Measurements from ENCODE around the gene CCR9.

The CCR9 gene

DNA sequence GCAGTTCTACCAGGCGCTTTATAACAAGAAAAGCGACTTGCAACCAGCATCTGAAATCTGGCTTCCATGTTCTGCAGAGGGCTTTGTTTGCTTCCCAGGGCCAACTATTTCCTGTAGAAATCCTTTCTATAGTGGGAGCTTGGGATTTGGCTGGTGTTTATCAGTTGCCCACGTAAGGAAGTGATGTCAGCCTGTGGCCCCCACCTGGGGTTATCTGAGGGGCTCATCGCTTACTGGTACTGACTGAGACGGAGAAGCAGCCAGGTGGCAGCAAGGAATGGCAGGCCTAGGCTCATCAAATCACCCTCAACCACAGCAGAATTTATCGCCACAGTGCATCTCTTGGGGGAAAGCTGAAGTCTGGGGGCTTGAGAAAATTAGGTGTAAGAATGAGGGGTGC lies 14.6 kb upstream of the CCR9 start:
- peak overlapping the region; percentile 31 for H3K4me2 ChIP-seq (ENCODE audit: low read depth, low read length, poor library complexity, severe bottlenecking)
- peaks cover 56% of the 10 kb centered on the region for H3K4me1 ChIP-seq (ENCODE audit: insufficient read depth, low read length, poor library complexity, severe bottlenecking)
- no peaks in the 10 kb centered on the region for H4K20me1 ChIP-seq (ENCODE audit: insufficient read depth, low read length, poor library complexity, severe bottlenecking)

GRCh38 chr3:45872569-45872968 lies 13.8 kb upstream of the CCR9 start:
- no peak overlapping the region for H3K4me3 ChIP-seq (ENCODE audit: low read length, poor library complexity, severe bottlenecking)
- H3K79me2 ChIP-seq (ENCODE audit: insufficient read depth, low read length), result no peaks in the 10 kb centered on the region
- no peaks in the 10 kb centered on the region for H3K36me3 ChIP-seq (ENCODE audit: insufficient read depth, low read length)
- peaks cover 56% of the 10 kb centered on the region for H3K4me1 ChIP-seq (ENCODE audit: insufficient read depth, low read length, poor library complexity, severe bottlenecking)
- no peak overlapping the region for H3K9ac ChIP-seq (ENCODE audit: low read depth, low read length, poor library complexity, severe bottlenecking)
- no peak for TF ChIP-seq EZH2phosphoT487 (IDR thresholded peaks at IDR 0.05; ENCODE audit: borderline replicate concordance)
- TF ChIP-seq, protein P1, sequence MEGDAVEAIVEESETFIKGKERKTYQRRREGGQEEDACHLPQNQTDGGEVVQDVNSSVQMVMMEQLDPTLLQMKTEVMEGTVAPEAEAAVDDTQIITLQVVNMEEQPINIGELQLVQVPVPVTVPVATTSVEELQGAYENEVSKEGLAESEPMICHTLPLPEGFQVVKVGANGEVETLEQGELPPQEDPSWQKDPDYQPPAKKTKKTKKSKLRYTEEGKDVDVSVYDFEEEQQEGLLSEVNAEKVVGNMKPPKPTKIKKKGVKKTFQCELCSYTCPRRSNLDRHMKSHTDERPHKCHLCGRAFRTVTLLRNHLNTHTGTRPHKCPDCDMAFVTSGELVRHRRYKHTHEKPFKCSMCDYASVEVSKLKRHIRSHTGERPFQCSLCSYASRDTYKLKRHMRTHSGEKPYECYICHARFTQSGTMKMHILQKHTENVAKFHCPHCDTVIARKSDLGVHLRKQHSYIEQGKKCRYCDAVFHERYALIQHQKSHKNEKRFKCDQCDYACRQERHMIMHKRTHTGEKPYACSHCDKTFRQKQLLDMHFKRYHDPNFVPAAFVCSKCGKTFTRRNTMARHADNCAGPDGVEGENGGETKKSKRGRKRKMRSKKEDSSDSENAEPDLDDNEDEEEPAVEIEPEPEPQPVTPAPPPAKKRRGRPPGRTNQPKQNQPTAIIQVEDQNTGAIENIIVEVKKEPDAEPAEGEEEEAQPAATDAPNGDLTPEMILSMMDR (conservative IDR thresholded peaks at IDR 0.05; ENCODE audit: low read length), result no peak
- no peaks in the 10 kb centered on the region for H4K20me1 ChIP-seq (ENCODE audit: insufficient read depth, low read length, poor library complexity, severe bottlenecking)
- peak overlapping the region; percentile 31 for H3K4me2 ChIP-seq (ENCODE audit: low read depth, low read length, poor library complexity, severe bottlenecking)
- H3K9me2 ChIP-seq (replicated peaks; ENCODE audit: low read depth, low read length), result no peaks in the 10 kb centered on the region
- H2AFZ ChIP-seq (ENCODE audit: low read length), result no peak overlapping the region
- no peaks in the 10 kb centered on the region for H3K9me3 ChIP-seq (ENCODE audit: insufficient read depth, low read depth, low read length)
- H3F3A ChIP-seq (ENCODE audit: low read depth), result peaks cover 5% of the 10 kb centered on the region; the same call in 1 of the 2 replicates
- H3K27me3 ChIP-seq (ENCODE audit: insufficient read depth, low read length, poor library complexity, severe bottlenecking), result no peaks in the 10 kb centered on the region

More for the DNA sequence above, 14.6 kb upstream of the CCR9 start:
- no peaks in the 10 kb centered on the region for H3K27me3 ChIP-seq (ENCODE audit: insufficient read depth, low read length, poor library complexity, severe bottlenecking)
- TF ChIP-seq EZH2phosphoT487 (IDR thresholded peaks at IDR 0.05; ENCODE audit: borderline replicate concordance), result no peak
- TF ChIP-seq, protein P1 (conservative IDR thresholded peaks at IDR 0.05; ENCODE audit: low read length), result no peak
- H3K79me2 ChIP-seq (ENCODE audit: insufficient read depth, low read length), result no peaks in the 10 kb centered on the region
- H3K9me3 ChIP-seq (ENCODE audit: insufficient read depth, low read depth, low read length), result no peaks in the 10 kb centered on the region
- H2AFZ ChIP-seq (ENCODE audit: low read length), result no peak overlapping the region
- H3K9me2 ChIP-seq (replicated peaks; ENCODE audit: low read depth, low read length), result no peaks in the 10 kb centered on the region
- no peak overlapping the region for H3K9ac ChIP-seq (ENCODE audit: low read depth, low read length, poor library complexity, severe bottlenecking)
- H3K4me3 ChIP-seq (ENCODE audit: low read length, poor library complexity, severe bottlenecking), result no peak overlapping the region
- H3K36me3 ChIP-seq (ENCODE audit: insufficient read depth, low read length), result no peaks in the 10 kb centered on the region
- H3F3A ChIP-seq (ENCODE audit: low read depth), result peaks cover 5% of the 10 kb centered on the region; the same call in 1 of the 2 replicates

GRCh38 chr3:45873036-45873435 lies 13.3 kb upstream of the CCR9 start:
- Histone ChIP-seq H3K79me2 (ENCODE audit: insufficient read depth, low read length) (no peaks in the 10 kb centered on the region), H3K4me3 (ENCODE audit: low read length, poor library complexity, severe bottlenecking) (no peak overlapping the region), H3K9me2 (replicated peaks; ENCODE audit: low read depth, low read length) (no peaks in the 10 kb centered on the region), H2AFZ (ENCODE audit: low read length) (no peak overlapping the region), H3F3A (ENCODE audit: low read depth) (peaks cover 5% of the 10 kb centered on the region; the same call in 1 of the 2 replicates), H3K9me3 (ENCODE audit: insufficient read depth, low read depth, low read length) (no peaks in the 10 kb centered on the region), H4K20me1 (ENCODE audit: insufficient read depth, low read length, poor library complexity, severe bottlenecking) (no peaks in the 10 kb centered on the region), H3K9ac (ENCODE audit: low read depth, low read length, poor library complexity, severe bottlenecking) (no peak overlapping the region), H3K4me2 (ENCODE audit: low read depth, low read length, poor library complexity, severe bottlenecking) (no peak overlapping the region), H3K4me1 (ENCODE audit: insufficient read depth, low read length, poor library complexity, severe bottlenecking) (peaks cover 56% of the 10 kb centered on the region), H3K27me3 (ENCODE audit: insufficient read depth, low read length, poor library complexity, severe bottlenecking) (no peaks in the 10 kb centered on the region), H3K36me3 (ENCODE audit: insufficient read depth, low read length) (no peaks in the 10 kb centered on the region)
- TF ChIP-seq, protein P1 (conservative IDR thresholded peaks at IDR 0.05; ENCODE audit: low read length), result no peak
- no peak for TF ChIP-seq EZH2phosphoT487 (IDR thresholded peaks at IDR 0.05; ENCODE audit: borderline replicate concordance)

Data from Loucy (cell line).